ENCODE data around the gene ZHX3.
"Not testable (repeated sequence)": the region's sequence is repeated elsewhere in the genome, so short reads cannot be mapped to it uniquely, and the experiment has no call there.

The ZHX3 gene

GRCh38 chr20:41145317-41145716 lies 172.2 kb downstream of the ZHX3 start:
- no peak for DNase-seq

- no peak for DNase-seq
Observed at GRCh38 chr20:41143354-41143753, 174.2 kb downstream of the ZHX3 start.

- DNase-seq, result no peak
Observed at GRCh38 chr20:41142919-41143318, 174.6 kb downstream of the ZHX3 start.

DNA sequence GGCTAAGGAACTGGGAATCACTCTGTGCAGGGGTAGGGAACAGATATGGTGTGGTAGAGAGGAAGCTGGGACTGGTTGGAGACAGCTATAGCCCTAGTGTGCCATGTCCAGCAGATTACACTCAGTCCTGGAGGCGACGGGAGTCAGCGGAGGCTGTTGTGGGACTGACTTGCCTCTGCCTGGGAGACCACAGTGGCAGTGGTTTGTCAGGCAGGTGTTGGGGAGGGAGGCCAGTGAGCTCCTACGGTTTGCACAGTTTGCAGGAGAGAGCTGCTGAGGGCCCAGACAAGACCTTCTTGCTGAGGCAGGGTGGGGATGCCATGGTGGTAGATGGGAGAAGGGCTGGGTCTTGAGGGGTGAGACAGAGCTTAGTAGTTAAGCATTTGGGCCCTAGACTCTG lies 175.3 kb downstream of the ZHX3 start:
- DNase-seq, result no peak

DNA sequence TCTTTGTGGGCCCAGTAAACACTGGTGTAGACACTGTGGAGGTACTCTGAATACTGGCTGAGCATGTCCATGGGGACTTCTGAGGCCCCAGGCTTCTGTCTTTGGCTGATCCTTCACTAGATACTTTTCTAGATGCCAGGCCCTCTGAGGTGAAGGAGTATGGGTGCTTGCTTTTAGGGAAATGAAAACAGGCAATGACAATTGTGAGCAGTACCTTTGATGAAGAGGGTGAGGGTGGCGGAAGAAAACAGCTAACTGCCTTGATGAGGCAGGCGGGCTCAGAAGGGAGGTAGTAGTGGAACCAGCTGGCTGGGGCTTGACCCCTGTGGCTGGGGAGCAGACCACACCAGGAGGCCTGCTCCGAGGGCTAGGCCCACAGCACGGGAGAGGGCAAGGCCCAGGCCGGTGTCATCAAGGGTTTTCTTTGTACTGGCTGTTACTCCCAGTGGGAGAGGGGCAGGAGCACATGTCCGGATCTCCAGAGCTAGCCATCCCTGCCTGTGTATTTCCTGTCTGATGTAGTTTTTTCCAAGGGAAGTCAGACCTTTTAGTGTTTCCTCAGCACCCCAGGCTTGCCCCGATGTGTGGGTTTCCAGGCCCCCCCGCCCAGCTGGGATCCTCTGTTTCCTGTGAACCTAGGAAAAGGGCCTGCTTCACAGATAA lies 176.2 kb downstream of the ZHX3 start:
- DNase-seq, result no peak

DNA sequence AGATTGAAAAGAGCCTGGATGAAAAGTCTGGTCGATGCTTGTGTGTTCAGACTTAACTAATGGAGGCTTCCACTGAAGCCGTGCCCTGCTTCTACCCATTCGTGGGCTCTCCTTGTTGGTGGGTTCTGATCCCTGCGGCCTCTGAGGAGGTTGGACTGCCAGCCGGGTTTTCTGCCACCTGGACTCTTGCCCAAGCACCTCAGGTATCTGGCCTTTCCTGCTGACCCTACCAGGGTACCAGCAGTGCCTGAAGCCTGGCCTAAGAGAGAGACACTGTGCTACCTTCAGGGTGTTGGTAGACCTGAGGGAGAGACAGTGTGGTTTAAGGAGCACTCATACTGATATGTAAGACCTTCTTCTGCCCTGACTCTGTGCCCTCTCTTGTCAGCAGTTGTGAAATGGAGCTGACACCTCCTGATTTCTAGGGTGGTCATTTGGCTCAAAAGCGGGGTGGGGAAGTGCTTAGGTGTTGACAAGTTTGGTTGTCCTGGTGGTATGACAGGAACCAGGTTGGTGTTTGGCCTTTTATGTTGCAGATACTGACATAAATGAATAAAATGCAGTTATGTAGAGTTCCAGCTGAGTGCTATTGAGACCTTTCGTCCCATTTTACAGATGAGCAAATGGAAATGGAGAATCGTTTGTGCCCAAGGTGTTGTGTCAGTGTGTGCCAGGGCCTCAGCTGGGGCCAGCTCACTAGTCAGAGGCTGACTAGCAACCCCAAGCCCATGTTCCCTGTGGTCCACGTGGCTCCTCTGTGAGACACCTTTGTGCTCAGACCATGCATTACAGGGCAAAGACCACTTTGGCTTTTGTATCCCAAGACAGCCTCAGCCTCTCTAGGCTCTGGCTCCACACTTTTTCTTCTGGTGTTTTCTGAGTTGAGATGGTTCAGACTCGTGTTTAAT lies 177.1 kb downstream of the ZHX3 start:
- no peak for DNase-seq

GRCh38 chr20:41139227-41140093 lies 178.1 kb downstream of the ZHX3 start:
- no peak for DNase-seq

GRCh38 chr20:41138475-41139226 lies 178.9 kb downstream of the ZHX3 start:
- peak; percentile 12 for DNase-seq

GRCh38 chr20:41137614-41138474 lies 179.7 kb downstream of the ZHX3 start:
- peak; percentile 64 for DNase-seq

- peak; percentile 71 for DNase-seq
Observed at GRCh38 chr20:41136680-41137613, 180.6 kb downstream of the ZHX3 start, which contains the start of gene PLCG1. PLCG1 (plus strand) TSS chr20:41137543; CDS start chr20:41137642, 99 bp downstream.

GRCh38 chr20:41135888-41136679 lies 181.4 kb downstream of the ZHX3 start:
- peak; percentile 71 for DNase-seq

GRCh38 chr20:41135187-41135887 lies 182.2 kb downstream of the ZHX3 start:
- DNase-seq, result peak; percentile 43

DNA sequence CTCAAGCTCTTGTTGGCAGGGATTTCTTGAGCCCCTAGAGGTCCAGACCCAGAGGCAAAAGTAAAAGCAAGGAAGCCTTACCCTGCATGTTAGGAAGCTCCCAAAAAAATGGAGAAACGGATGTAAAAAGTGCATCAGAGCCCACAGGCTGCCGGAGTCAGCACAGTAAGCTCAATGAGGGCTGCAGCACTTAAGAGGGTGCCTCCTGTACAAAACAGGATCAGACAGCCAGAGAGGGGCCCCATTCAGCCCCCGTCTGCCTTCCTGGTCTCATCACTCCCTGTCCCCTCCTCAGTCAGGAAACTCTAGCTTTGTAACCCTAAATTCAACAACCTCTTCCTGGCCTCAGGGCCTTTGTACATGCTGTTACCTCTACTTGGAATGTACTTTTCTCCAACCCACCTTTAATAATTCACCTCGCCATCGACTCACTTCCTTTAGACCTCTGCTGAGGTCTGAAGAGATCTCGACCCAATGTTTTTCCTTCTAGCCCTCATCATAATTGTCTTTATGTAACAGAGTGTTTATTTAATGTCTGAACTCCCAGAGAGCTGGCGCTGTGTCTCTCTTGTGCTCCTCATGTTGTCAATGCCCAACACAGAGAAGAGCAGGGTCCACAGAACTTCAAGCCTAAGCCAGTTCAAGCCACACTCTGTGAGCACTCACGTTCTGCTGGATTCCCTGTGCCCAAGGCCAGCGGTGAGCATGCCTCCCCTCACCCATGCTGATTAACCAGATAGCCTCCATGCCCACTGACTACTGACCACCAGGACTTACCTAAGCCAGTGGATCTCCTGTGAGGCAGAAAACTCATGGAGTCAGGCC lies 183.0 kb downstream of the ZHX3 start:
- no peak for DNase-seq

DNA sequence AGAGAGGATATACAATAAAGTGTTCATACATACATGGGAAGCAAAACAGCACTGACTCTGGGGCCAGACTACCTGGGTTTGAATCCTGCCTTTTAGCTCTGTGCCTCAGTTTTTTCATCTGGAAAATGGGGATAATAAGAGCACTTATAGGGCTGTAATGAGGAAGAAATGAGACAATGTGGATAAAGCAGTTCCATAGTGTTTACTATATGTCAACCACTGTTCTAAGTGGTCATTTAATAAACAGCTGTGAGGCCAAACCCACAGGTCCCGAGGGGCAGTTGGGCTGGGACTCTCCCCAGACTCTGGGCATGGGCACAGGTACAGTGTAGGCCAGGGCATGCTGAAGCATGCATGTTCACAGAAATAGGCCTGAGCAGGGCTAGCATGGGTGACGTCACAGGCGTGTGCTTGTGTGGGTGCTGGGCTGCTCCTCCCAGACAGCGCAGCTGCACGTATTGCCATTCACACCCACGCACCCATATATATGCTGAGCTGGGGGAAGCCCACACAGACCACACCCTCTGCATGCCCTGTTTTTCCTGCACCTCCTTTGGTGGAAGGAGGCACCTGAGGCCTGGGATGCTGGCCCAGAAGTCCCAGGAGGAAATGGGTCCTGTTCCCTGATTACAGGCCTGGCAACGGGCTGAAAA lies 183.7 kb downstream of the ZHX3 start:
- no peak for DNase-seq

DNA sequence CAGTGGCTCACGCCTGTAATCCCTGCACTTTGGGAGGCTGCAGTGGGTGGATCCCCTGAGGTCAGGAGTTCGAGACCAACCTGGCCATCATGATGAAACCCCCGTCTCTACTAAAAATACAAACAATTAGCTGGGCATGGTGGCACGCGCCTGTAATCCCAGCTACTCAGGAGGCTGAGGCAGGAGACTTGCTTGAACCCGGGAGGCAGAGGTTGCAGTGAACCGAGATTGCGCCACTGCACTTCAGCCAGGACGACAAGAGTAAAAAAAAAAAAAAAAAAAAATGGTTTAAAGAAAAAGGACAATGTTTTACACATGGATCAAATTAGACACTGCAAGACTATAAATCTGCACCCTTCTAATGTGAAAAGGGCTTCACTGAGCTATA lies 185.1 kb downstream of the ZHX3 start:
- DNase-seq, result not testable (repeated sequence)

DNA sequence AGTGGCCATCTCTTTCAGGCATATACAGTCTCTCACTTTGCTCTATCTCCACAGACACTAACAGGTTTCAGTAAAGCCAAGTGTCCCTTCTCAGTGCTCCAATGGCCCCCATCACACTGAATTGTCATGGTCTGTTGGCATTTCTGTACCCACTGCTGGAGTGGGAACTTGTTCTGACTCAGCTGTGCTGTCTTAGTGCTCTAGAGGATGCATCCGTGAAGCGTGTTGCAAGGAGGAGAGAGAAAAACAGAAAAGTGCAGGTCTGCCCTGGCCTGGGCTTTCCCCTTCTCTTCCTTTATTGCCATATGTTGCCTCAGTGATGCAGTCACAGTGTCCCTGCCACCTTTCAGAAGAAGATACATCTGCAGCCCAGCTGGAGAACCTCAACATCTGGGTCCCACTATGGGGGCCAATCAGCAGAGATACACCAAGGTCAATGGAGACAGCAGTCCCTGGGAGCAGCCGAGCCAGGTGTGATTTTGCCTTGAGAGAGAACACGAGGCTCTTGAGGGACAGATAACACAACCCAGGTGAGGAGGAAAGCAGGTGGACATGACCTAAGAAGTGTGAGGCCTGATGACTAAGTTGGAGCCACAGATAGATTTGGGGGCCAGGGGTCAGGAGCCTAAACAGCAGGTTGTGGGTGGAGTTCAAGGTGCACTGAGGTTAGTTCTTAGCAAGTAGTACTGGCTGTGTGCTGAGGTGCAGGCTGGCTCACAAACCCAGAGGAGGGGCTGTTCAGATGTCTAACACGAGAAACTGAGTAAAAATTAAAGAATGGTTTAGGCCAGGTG lies 185.7 kb downstream of the ZHX3 start:
- no peak for DNase-seq

Data from NCI-H526 treated with DMSO at 0.1 percent for 48 hours (cell line).